Chondrocyte (in vitro differentiated cells): Measurements from ENCODE around the gene TAL1. TPM values are rescaled to one million over a fixed set of nuclear protein-coding genes. Genes with fewer than 3 reads are reported as not detected.

ENCODE experiments used
- DNase-seq: peaks from one replicate; pipeline ENCODE4 v3.0.0; 2021; ENCODE audit warnings: mixed read lengths, low spot score
- H3K27ac Mint-ChIP-seq: one replicate; pipeline ENCODE4 v1.8.0; 2021; ENCODE audit warnings: mild to moderate bottlenecking, moderate library complexity, mixed read lengths; ENCODE audit not compliant: unreplicated experiment
- H3K27me3 Mint-ChIP-seq: 2 replicates; pipeline ENCODE4 v1.8.0; 2021; ENCODE audit warnings: low read depth, mixed read lengths
- H3K36me3 Mint-ChIP-seq: 2 replicates; pipeline ENCODE4 v1.8.0; 2021; ENCODE audit warnings: low read depth, mixed read lengths
- H3K4me1 Mint-ChIP-seq: 2 replicates; pipeline ENCODE4 v1.8.0; 2021; ENCODE audit warnings: low read depth, mild to moderate bottlenecking, mixed read lengths
- H3K4me3 Mint-ChIP-seq: one replicate; pipeline ENCODE4 v1.8.0; 2021; ENCODE audit warnings: mild to moderate bottlenecking, moderate library complexity, mixed read lengths; ENCODE audit not compliant: unreplicated experiment
- H3K9me3 Mint-ChIP-seq: 2 replicates; pipeline ENCODE4 v1.8.0; 2021; ENCODE audit warnings: low read depth, mixed read lengths
- CTCF ChIP-seq: fragments of 200-600 bp; sonication (generic); IDR thresholded peaks from 2 replicates; pipeline ENCODE4 v1.5.0; 2021; ENCODE audit warnings: antibody characterized with exemption, mild to moderate bottlenecking, moderate library complexity
- total RNA-seq: library from RNA; stranded (reverse); gene quantifications from 3 replicates; pipeline ENCODE4 v1.2.1, GENCODE V29; 2021

Gene TAL1
- total RNA-seq, 1 donor from 2014 or later: 0.10 TPM

GRCh38 chr1:47257224-47257623 is 25.2 kb upstream of the TAL1 start:
- peaks cover 3% of the 10 kb centered on the region for H3K36me3 Mint-ChIP-seq
- no peak for DNase-seq

GRCh38 chr1:47252795-47253194 is 20.8 kb upstream of the TAL1 start:
- TF ChIP-seq CTCF: no peak
- Mint-ChIP-seq H3K4me1 (no peaks in the 10 kb centered on the region), H3K4me3 (no peak overlapping the region), H3K27ac (no peak overlapping the region), H3K36me3 (peaks cover 7% of the 10 kb centered on the region), H3K9me3 (no peaks in the 10 kb centered on the region), H3K27me3 (no peaks in the 10 kb centered on the region)
- DNase-seq: no peak

More at GRCh38 chr1:47257224-47257623, 25.2 kb upstream of the TAL1 start:
- Mint-ChIP-seq H3K9me3 (no peaks in the 10 kb centered on the region), H3K27ac (no peak overlapping the region), H3K27me3 (no peaks in the 10 kb centered on the region), H3K4me1 (peaks cover 4% of the 10 kb centered on the region), H3K4me3 (no peak overlapping the region)
- TF ChIP-seq CTCF: no peak

- H3K9me3 Mint-ChIP-seq: no peaks in the 10 kb centered on the region
- no peak overlapping the region for H3K4me3 Mint-ChIP-seq
Observed at GRCh38 chr1:47252369-47252768, 20.3 kb upstream of the TAL1 start.

GRCh38 chr1:47249755-47250154 is 17.7 kb upstream of the TAL1 start:
- no peaks in the 10 kb centered on the region for H3K9me3 Mint-ChIP-seq
- H3K4me3 Mint-ChIP-seq: no peak overlapping the region
- peaks cover 4% of the 10 kb centered on the region for H3K27me3 Mint-ChIP-seq
- no peak for TF ChIP-seq CTCF
- H3K27ac Mint-ChIP-seq: no peak overlapping the region
- H3K4me1 Mint-ChIP-seq: no peaks in the 10 kb centered on the region
- H3K36me3 Mint-ChIP-seq: peaks cover 4% of the 10 kb centered on the region
- DNase-seq: no peak

More at GRCh38 chr1:47252369-47252768, 20.3 kb upstream of the TAL1 start:
- no peaks in the 10 kb centered on the region for H3K4me1 Mint-ChIP-seq
- H3K27ac Mint-ChIP-seq: no peak overlapping the region
- peaks cover 7% of the 10 kb centered on the region for H3K36me3 Mint-ChIP-seq
- no peaks in the 10 kb centered on the region for H3K27me3 Mint-ChIP-seq
- no peak for TF ChIP-seq CTCF
- no peak for DNase-seq

GRCh38 chr1:47244339-47244862 is 12.4 kb upstream of the TAL1 start:
- Mint-ChIP-seq H3K36me3 (no peaks in the 10 kb centered on the region), H3K4me1 (no peaks in the 10 kb centered on the region), H3K27ac (no peak overlapping the region), H3K9me3 (no peaks in the 10 kb centered on the region), H3K27me3 (peaks cover 19% of the 10 kb centered on the region), H3K4me3 (no peak overlapping the region)
- no peak for TF ChIP-seq CTCF
- DNase-seq: no peak
